ENCODE results near the gene SLC6A3.

SLC6A3 gene

DNA sequence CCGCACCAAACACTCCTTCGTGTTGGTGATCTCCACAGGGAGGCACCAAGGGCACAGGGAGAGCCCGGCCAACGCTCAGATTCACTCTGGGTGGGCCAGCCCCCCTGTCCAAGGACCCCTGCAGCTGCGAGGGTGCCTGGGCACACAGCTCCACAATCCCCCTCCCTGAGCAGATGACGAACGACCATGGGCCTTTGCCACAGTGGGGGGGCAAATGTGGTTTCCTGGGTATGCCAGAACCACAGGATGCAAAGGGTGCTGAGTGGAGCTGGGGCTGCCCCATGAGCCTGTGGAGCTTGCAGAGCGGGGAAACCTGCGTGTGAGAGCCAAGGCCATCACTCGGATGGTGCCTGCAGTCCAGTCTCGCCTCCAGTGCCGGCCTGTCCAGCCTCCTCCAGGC lies 47.5 kb upstream of the SLC6A3 start:
- Histone ChIP-seq H3K79me2 (ENCODE audit: insufficient read depth, low read length) (peaks cover 27% of the 10 kb centered on the region; the same call in 1 of the 2 replicates), H3K9me2 (replicated peaks; ENCODE audit: low read depth, low read length) (no peaks in the 10 kb centered on the region), H4K20me1 (ENCODE audit: insufficient read depth, low read length, poor library complexity, severe bottlenecking) (peaks cover 9% of the 10 kb centered on the region), H3K4me2 (ENCODE audit: low read depth, low read length, poor library complexity, severe bottlenecking) (peak overlapping the region; percentile 53), H2AFZ (ENCODE audit: low read length) (no peak overlapping the region), H3K9ac (ENCODE audit: low read depth, low read length, poor library complexity, severe bottlenecking) (no peak overlapping the region), H3K4me1 (ENCODE audit: insufficient read depth, low read length, poor library complexity, severe bottlenecking) (peaks cover 18% of the 10 kb centered on the region), H3K27me3 (ENCODE audit: insufficient read depth, low read length, poor library complexity, severe bottlenecking) (no peaks in the 10 kb centered on the region), H3K9me3 (ENCODE audit: insufficient read depth, low read depth, low read length) (no peaks in the 10 kb centered on the region), H3K36me3 (ENCODE audit: insufficient read depth, low read length) (peaks cover 87% of the 10 kb centered on the region), H3K4me3 (ENCODE audit: low read length, poor library complexity, severe bottlenecking) (no peak overlapping the region), H3F3A (ENCODE audit: low read depth) (no peaks in the 10 kb centered on the region)
- TF ChIP-seq, protein P1, sequence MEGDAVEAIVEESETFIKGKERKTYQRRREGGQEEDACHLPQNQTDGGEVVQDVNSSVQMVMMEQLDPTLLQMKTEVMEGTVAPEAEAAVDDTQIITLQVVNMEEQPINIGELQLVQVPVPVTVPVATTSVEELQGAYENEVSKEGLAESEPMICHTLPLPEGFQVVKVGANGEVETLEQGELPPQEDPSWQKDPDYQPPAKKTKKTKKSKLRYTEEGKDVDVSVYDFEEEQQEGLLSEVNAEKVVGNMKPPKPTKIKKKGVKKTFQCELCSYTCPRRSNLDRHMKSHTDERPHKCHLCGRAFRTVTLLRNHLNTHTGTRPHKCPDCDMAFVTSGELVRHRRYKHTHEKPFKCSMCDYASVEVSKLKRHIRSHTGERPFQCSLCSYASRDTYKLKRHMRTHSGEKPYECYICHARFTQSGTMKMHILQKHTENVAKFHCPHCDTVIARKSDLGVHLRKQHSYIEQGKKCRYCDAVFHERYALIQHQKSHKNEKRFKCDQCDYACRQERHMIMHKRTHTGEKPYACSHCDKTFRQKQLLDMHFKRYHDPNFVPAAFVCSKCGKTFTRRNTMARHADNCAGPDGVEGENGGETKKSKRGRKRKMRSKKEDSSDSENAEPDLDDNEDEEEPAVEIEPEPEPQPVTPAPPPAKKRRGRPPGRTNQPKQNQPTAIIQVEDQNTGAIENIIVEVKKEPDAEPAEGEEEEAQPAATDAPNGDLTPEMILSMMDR (conservative IDR thresholded peaks at IDR 0.05; ENCODE audit: low read length): no peak

DNA sequence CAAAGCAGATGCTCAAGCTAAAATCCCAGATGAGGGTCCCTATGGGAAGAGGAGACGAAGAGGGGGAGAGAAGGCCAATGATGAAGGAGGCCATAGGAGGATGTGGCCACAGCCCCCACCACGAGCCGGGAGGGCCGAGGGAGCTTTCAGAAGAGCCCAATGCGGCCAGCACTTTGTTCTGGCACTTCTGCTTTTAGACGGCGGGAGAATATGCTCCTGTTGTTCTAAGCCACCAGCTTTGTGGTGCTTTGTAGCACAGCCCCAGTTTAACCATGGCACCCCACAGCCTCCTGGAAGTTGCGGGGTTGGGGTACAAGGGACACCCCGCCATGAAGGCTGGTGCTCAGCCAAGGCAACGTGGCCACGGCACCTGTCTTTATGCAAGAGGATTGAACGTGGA lies 45.1 kb upstream of the SLC6A3 start:
- Histone ChIP-seq H4K20me1 (ENCODE audit: insufficient read depth, low read length, poor library complexity, severe bottlenecking) (peaks cover under 1% of the 10 kb centered on the region), H3K9me3 (ENCODE audit: insufficient read depth, low read depth, low read length) (no peaks in the 10 kb centered on the region), H3K4me3 (ENCODE audit: low read length, poor library complexity, severe bottlenecking) (no peak overlapping the region), H3K4me2 (ENCODE audit: low read depth, low read length, poor library complexity, severe bottlenecking) (no peak overlapping the region), H3K36me3 (ENCODE audit: insufficient read depth, low read length) (peaks cover 85% of the 10 kb centered on the region), H3K27me3 (ENCODE audit: insufficient read depth, low read length, poor library complexity, severe bottlenecking) (no peaks in the 10 kb centered on the region), H3K9ac (ENCODE audit: low read depth, low read length, poor library complexity, severe bottlenecking) (no peak overlapping the region), H2AFZ (ENCODE audit: low read length) (no peak overlapping the region), H3K4me1 (ENCODE audit: insufficient read depth, low read length, poor library complexity, severe bottlenecking) (peaks cover 16% of the 10 kb centered on the region), H3F3A (ENCODE audit: low read depth) (no peaks in the 10 kb centered on the region), H3K9me2 (replicated peaks; ENCODE audit: low read depth, low read length) (no peaks in the 10 kb centered on the region), H3K79me2 (ENCODE audit: insufficient read depth, low read length) (peaks cover 9% of the 10 kb centered on the region; the same call in 1 of the 2 replicates)
- TF ChIP-seq, protein P1 (conservative IDR thresholded peaks at IDR 0.05; ENCODE audit: low read length): no peak
- no peak for TF ChIP-seq EZH2phosphoT487 (IDR thresholded peaks at IDR 0.05; ENCODE audit: borderline replicate concordance)

DNA sequence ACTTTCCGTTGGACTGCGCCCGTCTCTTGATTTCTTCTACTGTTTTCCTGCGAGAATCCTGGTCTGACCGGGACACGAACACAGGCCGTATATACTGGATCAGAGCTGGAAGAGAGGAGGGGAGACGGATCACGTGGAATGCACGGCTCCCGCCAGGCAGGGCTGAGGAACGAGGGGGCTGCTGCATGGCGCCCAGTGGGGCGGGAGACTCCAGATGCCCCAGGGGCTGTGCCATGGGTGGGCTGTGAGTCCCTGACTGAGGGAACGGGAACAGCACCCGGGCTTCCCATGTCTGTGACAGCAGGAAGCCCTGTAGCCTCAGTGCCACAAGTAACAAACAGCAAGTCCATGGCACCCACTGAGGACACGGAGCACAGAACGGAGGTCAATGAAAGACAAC lies 44.5 kb upstream of the SLC6A3 start:
- no peak overlapping the region for H2AFZ ChIP-seq (ENCODE audit: low read length)
- peaks cover 22% of the 10 kb centered on the region for H3K4me1 ChIP-seq (ENCODE audit: insufficient read depth, low read length, poor library complexity, severe bottlenecking)
- H3K36me3 ChIP-seq (ENCODE audit: insufficient read depth, low read length): peaks cover 84% of the 10 kb centered on the region
- no peaks in the 10 kb centered on the region for H3F3A ChIP-seq (ENCODE audit: low read depth)
- no peaks in the 10 kb centered on the region for H3K9me3 ChIP-seq (ENCODE audit: insufficient read depth, low read depth, low read length)
- no peaks in the 10 kb centered on the region for H3K9me2 ChIP-seq (replicated peaks; ENCODE audit: low read depth, low read length)
- H3K4me3 ChIP-seq (ENCODE audit: low read length, poor library complexity, severe bottlenecking): no peak overlapping the region
- peaks cover 9% of the 10 kb centered on the region; the same call in 1 of the 2 replicates for H3K79me2 ChIP-seq (ENCODE audit: insufficient read depth, low read length)
- no peaks in the 10 kb centered on the region for H4K20me1 ChIP-seq (ENCODE audit: insufficient read depth, low read length, poor library complexity, severe bottlenecking)
- no peak overlapping the region for H3K9ac ChIP-seq (ENCODE audit: low read depth, low read length, poor library complexity, severe bottlenecking)
- H3K4me2 ChIP-seq (ENCODE audit: low read depth, low read length, poor library complexity, severe bottlenecking): no peak overlapping the region
- TF ChIP-seq, protein P1 (conservative IDR thresholded peaks at IDR 0.05; ENCODE audit: low read length): no peak
- TF ChIP-seq EZH2phosphoT487 (IDR thresholded peaks at IDR 0.05; ENCODE audit: borderline replicate concordance): no peak
- H3K27me3 ChIP-seq (ENCODE audit: insufficient read depth, low read length, poor library complexity, severe bottlenecking): no peaks in the 10 kb centered on the region
